ENCODE results near the gene LRG1. TPM values are rescaled to one million over a fixed set of nuclear protein-coding genes. Genes with fewer than 3 reads are reported as not detected.
A peak's percentile ranks its signal among the peaks of the same experiment; 100 is the strongest.

LRG1 gene
- total and polyA plus RNA-seq, 9 of the 15 experiments (the other 6 are each of a cell fraction or from before 2014, with no cell fraction given), result 1.5 to 11.9 (median 8.7) TPM

DNA sequence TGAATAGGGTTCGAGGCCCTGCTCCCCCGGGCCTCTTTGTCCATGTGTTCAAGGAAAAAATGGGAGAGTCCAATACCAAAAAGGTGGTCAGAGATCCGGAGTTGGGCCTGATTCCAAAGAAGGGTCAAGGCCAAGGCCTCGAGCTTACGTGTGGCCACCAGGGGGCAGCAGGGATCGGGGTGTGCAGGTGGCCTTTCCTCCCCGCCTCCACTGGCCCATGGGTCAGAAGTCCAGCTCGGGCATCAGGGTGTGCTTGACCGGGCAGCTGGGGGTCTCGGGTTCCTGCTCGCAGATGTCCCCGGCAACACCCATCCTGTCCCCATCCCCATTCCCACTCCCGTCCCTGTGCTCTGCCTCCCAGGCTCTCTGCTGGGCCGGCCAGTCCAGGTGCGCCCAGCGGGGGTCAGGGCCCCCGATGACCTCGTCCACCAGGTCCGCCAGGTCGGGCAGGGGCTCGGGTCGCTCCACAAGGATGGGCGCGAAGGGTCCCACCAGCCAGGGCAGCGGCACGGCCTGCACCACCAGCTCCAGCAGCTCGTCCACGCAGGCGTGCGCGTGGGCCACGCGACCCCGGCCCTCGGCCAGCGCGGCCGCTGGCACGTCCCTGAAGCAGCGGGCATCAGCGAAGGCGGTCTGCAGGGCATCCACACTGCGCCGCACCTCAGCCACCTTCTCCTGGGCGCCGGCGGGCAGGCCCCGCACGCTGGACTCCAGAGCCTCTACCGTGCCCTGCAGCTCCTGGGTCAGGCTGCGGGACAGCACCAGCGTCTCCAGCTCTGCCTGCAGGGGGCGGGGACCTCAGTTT lies 16.3 kb downstream of the LRG1 start (continued):
- TF ChIP-seq JUND (IDR thresholded peaks at IDR 0.05; ENCODE audit: borderline replicate concordance, low read depth, low read length), result peak; percentile 31; the same call in 1 of the 2 replicates
- no peak; the same call in 2 of the 3 replicates for TF ChIP-seq JUND (tag; IDR thresholded peaks at IDR 0.05; ENCODE audit: borderline replicate concordance, low read depth, low read length)
- TF ChIP-seq PRPF4 (IDR thresholded peaks at IDR 0.05; ENCODE audit: insufficient read depth, low read depth, low read length, poor library complexity, severe bottlenecking), result no peak
- TF ChIP-seq MYBL2 (IDR thresholded peaks at IDR 0.05; ENCODE audit: low read depth), result no peak
- no peak for TF ChIP-seq MYBL2 (CRISPR knock-in tag; IDR thresholded peaks at IDR 0.05; ENCODE audit: borderline replicate concordance)
- TF ChIP-seq, protein P1, sequence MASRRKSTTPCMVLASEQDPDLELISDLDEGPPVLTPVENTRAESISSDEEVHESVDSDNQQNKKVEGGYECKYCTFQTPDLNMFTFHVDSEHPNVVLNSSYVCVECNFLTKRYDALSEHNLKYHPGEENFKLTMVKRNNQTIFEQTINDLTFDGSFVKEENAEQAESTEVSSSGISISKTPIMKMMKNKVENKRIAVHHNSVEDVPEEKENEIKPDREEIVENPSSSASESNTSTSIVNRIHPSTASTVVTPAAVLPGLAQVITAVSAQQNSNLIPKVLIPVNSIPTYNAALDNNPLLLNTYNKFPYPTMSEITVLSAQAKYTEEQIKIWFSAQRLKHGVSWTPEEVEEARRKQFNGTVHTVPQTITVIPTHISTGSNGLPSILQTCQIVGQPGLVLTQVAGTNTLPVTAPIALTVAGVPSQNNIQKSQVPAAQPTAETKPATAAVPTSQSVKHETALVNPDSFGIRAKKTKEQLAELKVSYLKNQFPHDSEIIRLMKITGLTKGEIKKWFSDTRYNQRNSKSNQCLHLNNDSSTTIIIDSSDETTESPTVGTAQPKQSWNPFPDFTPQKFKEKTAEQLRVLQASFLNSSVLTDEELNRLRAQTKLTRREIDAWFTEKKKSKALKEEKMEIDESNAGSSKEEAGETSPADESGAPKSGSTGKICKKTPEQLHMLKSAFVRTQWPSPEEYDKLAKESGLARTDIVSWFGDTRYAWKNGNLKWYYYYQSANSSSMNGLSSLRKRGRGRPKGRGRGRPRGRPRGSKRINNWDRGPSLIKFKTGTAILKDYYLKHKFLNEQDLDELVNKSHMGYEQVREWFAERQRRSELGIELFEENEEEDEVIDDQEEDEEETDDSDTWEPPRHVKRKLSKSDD (conservative IDR thresholded peaks at IDR 0.05; ENCODE audit: low read length), result no peak
- TF ChIP-seq NBN (IDR thresholded peaks at IDR 0.05; ENCODE audit: low read depth), result no peak
- no peak for TF ChIP-seq SIN3B (IDR thresholded peaks at IDR 0.05; ENCODE audit: low read depth)
- no peak for TF ChIP-seq ZNF274 (IDR thresholded peaks at IDR 0.05; ENCODE audit: borderline replicate concordance, low read depth, low read length)
- no peak for TF ChIP-seq CAMTA2 (CRISPR knock-in tag; conservative IDR thresholded peaks at IDR 0.05)
- no peak for TF ChIP-seq IFI16 (CRISPR knock-in tag; IDR thresholded peaks at IDR 0.05)
- no peak for TF ChIP-seq C11orf30 (IDR thresholded peaks at IDR 0.05; ENCODE audit: low read depth)
- TF ChIP-seq PTRF (tag; IDR thresholded peaks at IDR 0.05), result no peak
- no peak for TF ChIP-seq ADNP (tag; IDR thresholded peaks at IDR 0.05)
- TF ChIP-seq, protein P2, sequence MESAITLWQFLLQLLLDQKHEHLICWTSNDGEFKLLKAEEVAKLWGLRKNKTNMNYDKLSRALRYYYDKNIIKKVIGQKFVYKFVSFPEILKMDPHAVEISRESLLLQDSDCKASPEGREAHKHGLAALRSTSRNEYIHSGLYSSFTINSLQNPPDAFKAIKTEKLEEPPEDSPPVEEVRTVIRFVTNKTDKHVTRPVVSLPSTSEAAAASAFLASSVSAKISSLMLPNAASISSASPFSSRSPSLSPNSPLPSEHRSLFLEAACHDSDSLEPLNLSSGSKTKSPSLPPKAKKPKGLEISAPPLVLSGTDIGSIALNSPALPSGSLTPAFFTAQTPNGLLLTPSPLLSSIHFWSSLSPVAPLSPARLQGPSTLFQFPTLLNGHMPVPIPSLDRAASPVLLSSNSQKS (CRISPR knock-in tag; IDR thresholded peaks at IDR 0.05), result no peak
- TF ChIP-seq, protein P3, sequence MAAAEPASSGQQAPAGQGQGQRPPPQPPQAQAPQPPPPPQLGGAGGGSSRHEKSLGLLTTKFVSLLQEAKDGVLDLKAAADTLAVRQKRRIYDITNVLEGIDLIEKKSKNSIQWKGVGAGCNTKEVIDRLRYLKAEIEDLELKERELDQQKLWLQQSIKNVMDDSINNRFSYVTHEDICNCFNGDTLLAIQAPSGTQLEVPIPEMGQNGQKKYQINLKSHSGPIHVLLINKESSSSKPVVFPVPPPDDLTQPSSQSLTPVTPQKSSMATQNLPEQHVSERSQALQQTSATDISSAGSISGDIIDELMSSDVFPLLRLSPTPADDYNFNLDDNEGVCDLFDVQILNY (CRISPR knock-in tag; IDR thresholded peaks at IDR 0.05), result no peak
- TF ChIP-seq, protein P4, sequence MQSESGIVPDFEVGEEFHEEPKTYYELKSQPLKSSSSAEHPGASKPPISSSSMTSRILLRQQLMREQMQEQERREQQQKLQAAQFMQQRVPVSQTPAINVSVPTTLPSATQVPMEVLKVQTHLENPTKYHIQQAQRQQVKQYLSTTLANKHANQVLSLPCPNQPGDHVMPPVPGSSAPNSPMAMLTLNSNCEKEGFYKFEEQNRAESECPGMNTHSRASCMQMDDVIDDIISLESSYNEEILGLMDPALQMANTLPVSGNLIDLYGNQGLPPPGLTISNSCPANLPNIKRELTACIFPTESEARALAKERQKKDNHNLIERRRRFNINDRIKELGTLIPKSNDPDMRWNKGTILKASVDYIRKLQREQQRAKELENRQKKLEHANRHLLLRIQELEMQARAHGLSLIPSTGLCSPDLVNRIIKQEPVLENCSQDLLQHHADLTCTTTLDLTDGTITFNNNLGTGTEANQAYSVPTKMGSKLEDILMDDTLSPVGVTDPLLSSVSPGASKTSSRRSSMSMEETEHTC (IDR thresholded peaks at IDR 0.05), result no peak
- TF ChIP-seq, protein P5, sequence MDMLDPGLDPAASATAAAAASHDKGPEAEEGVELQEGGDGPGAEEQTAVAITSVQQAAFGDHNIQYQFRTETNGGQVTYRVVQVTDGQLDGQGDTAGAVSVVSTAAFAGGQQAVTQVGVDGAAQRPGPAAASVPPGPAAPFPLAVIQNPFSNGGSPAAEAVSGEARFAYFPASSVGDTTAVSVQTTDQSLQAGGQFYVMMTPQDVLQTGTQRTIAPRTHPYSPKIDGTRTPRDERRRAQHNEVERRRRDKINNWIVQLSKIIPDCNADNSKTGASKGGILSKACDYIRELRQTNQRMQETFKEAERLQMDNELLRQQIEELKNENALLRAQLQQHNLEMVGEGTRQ (CRISPR knock-in tag; IDR thresholded peaks at IDR 0.05), result no peak
- TF ChIP-seq KDM4B (IDR thresholded peaks at IDR 0.05; ENCODE audit: borderline replicate concordance in 2 of 2, low read depth in 1 of 2), result no peak
